ENCODE data around the gene MAGEA3.
"Not testable (repeated sequence)": the region's sequence is repeated elsewhere in the genome, so short reads cannot be mapped to it uniquely, and the experiment has no call there.

Gene MAGEA3, protein sequence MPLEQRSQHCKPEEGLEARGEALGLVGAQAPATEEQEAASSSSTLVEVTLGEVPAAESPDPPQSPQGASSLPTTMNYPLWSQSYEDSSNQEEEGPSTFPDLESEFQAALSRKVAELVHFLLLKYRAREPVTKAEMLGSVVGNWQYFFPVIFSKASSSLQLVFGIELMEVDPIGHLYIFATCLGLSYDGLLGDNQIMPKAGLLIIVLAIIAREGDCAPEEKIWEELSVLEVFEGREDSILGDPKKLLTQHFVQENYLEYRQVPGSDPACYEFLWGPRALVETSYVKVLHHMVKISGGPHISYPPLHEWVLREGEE

DNA sequence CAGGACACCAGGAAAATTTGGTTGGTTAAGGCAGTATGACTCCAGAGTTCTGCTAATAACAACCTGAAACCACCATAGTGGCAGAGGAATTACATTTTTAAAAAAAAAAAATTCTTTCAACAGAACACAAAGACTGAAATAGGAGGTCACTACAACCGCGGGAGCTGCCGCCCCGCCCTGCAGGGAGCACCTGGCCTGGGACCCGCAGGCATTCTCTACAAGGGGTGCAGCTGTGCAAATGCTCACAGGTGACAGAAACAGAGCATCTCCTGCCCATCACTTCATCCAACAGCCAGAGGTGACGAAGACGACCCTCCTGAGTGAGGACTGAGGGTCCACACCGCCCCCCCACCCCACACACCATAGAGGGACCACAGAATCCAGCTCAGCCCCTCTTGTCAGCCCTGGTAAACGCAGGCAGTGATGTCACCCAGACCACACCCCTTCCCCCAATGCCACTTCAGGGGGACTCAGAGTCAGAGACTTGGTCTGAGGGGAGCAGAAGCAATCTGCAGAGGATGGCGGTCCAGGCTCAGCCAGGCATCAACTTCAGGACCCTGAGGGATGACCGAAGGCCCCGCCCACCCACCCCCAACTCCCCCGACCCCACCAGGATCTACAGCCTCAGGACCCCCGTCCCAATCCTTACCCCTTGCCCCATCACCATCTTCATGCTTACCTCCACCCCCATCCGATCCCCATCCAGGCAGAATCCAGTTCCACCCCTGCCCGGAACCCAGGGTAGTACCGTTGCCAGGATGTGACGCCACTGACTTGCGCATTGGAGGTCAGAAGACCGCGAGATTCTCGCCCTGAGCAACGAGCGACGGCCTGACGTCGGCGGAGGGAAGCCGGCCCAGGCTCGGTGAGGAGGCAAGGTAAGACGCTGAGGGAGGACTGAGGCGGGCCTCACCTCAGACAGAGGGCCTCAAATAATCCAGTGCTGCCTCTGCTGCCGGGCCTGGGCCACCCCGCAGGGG lies at the start of gene MAGEA3:
Gene MAGEA3, plus strand, starts transcription at position 843 of the 980 bp plus-strand sequence. CDS start 2,039 bp downstream, outside the sequence.
- H3K9me3 Mint-ChIP-seq, H3K4me3 Mint-ChIP-seq, H3K36me3 Mint-ChIP-seq, H3K27ac Mint-ChIP-seq, H3K4me1 Mint-ChIP-seq, CTCF ChIA-PET, H3K27me3 Mint-ChIP-seq, DNase-seq: not testable (repeated sequence)

DNA sequence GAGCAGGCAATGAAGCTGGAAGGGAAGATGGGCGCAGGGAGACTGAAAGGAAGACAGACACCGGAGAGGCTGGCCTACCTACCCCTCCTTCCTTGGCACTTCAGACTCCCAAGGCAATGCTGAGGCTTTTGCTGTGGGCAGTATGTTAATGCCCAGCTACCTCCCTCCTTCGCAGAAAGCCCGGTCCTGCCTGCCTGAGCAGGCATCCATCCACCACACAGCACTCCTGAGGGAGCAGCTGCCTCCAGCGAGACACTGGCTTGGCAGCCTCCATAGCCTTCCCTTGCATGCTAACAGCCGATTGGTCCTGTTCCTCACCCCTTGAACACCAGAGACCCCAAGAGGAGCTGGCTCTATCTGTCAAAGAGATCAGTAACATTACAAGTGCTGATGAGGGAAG lies 46.5 kb upstream of the MAGEA3 start:
- DNase-seq: no peak
- Mint-ChIP-seq H3K27me3 (peaks cover 3% of the 10 kb centered on the region), H3K27ac (no peak overlapping the region), H3K36me3 (no peaks in the 10 kb centered on the region), H3K4me1 (no peaks in the 10 kb centered on the region), H3K9me3 (no peaks in the 10 kb centered on the region), H3K4me3 (no peak overlapping the region)
- CTCF ChIA-PET: no interaction called here

DNA sequence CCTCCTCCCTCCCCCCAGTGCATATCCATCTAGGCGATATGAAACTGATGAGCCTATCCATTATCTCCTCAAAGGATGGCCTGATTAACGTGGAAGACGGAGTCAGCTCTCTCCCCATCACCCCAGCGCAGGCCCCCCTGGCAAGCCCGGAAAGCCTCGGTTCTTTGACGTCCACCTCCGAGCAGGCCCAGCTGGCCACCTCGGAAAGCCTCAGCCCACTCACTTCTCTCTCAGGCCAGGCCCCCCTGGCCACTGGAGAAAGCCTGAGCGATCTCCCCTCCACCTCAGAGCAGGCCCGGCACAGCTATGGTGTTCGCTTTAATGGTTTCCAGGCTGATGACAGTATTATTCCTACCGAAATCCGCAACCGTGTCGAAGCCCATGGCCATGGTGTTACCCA lies 46.1 kb upstream of the MAGEA3 start:
- H3K27ac Mint-ChIP-seq: no peak overlapping the region
- DNase-seq: no peak
- CTCF ChIA-PET: no interaction called here
- H3K9me3 Mint-ChIP-seq: no peaks in the 10 kb centered on the region
- H3K4me3 Mint-ChIP-seq: no peak overlapping the region
- H3K27me3 Mint-ChIP-seq: peaks cover 3% of the 10 kb centered on the region
- no peaks in the 10 kb centered on the region for H3K36me3 Mint-ChIP-seq
- H3K4me1 Mint-ChIP-seq: no peaks in the 10 kb centered on the region

DNA sequence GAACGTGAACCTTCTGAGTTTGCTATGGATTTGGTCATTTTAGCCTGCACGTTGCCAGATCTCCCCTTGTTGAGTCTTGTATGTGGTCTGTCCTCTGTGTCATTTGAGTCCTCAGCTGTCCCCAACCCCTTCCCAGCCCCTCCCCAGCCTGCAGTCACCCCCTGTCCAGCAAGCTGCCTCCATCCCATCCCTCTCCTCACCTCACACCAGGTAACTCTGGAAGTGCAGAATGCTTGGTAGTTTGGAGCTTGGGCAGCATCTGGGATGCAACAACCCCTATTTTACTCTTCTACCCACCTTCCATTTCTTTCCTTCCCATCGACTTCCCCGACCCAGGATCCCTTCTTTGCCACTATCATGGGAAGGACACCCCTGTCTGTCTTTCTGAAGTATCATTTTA lies 42.5 kb upstream of the MAGEA3 start:
- CTCF ChIA-PET: no interaction called here
- no peak overlapping the region for H3K27ac Mint-ChIP-seq
- H3K36me3 Mint-ChIP-seq: no peaks in the 10 kb centered on the region
- no peak overlapping the region for H3K4me3 Mint-ChIP-seq
- no peaks in the 10 kb centered on the region for H3K9me3 Mint-ChIP-seq
- H3K4me1 Mint-ChIP-seq: no peaks in the 10 kb centered on the region
- peaks cover 8% of the 10 kb centered on the region for H3K27me3 Mint-ChIP-seq
- DNase-seq: no peak

DNA sequence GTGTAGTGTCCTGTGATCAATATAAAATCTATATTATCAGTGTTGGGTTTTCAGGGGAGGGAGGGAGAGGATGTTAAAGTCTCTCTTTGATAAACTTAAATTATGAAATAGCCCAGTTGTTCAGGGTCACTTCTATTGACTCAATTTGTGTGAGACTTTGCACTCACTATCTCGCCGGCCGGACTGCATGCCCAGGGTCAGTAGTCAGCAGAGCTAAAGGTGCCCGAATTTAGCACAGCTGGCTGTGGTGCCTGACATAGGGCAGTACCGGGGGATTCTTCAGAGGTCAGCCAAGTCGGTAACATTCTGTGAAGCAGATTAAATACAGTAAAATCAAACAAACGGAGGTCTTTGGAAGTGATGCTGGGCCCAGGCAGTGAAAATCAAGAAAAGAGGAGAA lies 41.7 kb upstream of the MAGEA3 start:
- Mint-ChIP-seq H3K4me1 (no peaks in the 10 kb centered on the region), H3K27ac (no peak overlapping the region), H3K27me3 (peaks cover 8% of the 10 kb centered on the region), H3K36me3 (no peaks in the 10 kb centered on the region), H3K9me3 (no peaks in the 10 kb centered on the region), H3K4me3 (no peak overlapping the region)
- DNase-seq: no peak
- CTCF ChIA-PET: interaction anchor here (1.3 kb wide), 1 partner anchor 24 kb away, joined by 5 read pairs; no protein-coding TSS in a partner anchor

DNA sequence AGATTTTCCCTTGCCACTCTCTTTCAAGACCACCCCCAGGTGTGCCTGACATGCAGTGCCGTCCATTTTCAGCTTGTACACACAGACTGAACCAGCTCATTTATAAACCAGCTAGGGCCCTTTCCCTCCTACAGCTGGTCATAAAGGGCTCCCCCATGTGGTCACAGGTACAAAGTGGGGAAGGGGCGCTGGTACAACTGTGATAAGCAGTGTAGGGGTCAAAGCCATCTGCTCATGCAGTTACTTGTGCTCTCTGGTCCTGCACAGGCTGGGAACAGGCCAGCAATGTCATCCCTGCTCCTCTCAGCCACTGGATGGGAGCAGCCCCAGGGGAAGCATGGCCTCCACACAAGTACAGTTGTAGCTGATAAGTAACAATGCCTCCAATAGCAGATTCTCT lies 40.3 kb upstream of the MAGEA3 start:
- Mint-ChIP-seq H3K4me1 (no peaks in the 10 kb centered on the region), H3K27me3 (peaks cover 5% of the 10 kb centered on the region), H3K9me3 (no peaks in the 10 kb centered on the region), H3K36me3 (no peaks in the 10 kb centered on the region), H3K27ac (no peak overlapping the region), H3K4me3 (no peak overlapping the region)
- DNase-seq: no peak
- CTCF ChIA-PET: interaction anchor here (0.9 to 1.3 kb wide), 2 partner anchors 25 to 159 kb away, joined by 3 to 5 read pairs; no protein-coding TSS in a partner anchor

DNA sequence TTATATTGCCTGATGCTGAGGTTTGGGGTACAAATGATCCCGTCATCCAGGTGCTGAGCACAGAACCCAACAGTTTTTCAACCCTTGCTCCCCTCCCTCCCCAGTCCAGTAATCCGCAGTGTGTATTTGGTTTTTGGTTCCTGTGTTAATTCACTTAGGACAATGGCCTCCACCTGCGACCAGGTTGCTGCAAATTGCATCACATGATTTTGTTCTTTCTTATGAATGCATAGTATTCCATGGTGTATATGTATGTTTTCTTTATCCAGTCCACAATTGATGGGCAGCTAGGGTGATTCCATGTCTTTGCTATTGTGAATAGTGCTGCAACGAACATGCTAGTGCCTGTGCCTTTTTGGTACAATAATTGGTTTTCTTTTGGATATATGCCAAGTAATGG lies 35.5 kb upstream of the MAGEA3 start:
- CTCF ChIA-PET: no interaction called here
- H3K27ac Mint-ChIP-seq: no peak overlapping the region
- no peaks in the 10 kb centered on the region for H3K9me3 Mint-ChIP-seq

DNA sequence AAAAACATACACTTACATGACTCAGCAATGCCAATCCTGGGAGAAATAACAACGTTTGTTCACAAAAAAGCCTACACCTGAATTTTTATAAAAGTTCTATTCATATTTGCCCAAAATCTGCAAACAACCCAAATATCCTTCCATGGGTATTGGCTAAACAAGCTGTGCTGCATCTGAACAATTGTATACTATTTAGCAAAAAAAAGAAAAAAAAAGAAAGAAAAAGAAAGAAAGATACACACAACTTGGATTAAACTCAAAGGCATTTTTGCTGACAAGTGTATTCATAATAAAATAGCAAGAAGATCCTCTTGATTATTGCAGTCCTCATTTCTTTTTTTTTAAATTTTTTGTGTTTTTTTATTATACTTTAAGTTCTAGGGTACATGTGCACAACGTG lies 24.5 kb upstream of the MAGEA3 start:
- no peak overlapping the region for H3K4me3 Mint-ChIP-seq
- no peak for DNase-seq
- H3K36me3 Mint-ChIP-seq: no peaks in the 10 kb centered on the region
- peaks cover 5% of the 10 kb centered on the region for H3K27me3 Mint-ChIP-seq
- H3K9me3 Mint-ChIP-seq: no peaks in the 10 kb centered on the region
- no peaks in the 10 kb centered on the region for H3K4me1 Mint-ChIP-seq
- H3K27ac Mint-ChIP-seq: no peak overlapping the region
- CTCF ChIA-PET: no interaction called here

More for the DNA sequence above, 35.5 kb upstream of the MAGEA3 start:
- Mint-ChIP-seq H3K4me1 (no peaks in the 10 kb centered on the region), H3K27me3 (peaks cover 4% of the 10 kb centered on the region), H3K4me3 (no peak overlapping the region), H3K36me3 (no peaks in the 10 kb centered on the region)
- DNase-seq: no peak

DNA sequence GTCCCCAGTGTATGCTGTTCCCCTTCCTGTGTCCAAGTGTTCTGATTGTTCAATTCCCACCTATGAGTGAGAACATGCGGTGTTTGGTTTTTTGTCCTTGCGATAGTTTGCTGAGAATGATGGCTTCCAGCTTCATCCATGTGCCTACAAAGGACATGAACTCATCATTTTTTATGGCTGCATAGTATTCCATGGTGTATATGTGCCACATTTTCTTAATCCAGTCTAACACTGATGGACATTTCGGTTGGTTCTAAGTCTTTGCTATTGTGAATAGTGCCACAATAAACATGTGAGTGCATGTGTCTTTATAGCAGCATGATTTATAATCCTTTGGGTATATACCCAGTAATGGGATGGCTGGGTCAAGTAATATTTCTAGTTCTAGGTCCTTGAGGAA lies 23.9 kb upstream of the MAGEA3 start:
- H3K4me3 Mint-ChIP-seq, H3K27me3 Mint-ChIP-seq: not testable (repeated sequence)

DNA sequence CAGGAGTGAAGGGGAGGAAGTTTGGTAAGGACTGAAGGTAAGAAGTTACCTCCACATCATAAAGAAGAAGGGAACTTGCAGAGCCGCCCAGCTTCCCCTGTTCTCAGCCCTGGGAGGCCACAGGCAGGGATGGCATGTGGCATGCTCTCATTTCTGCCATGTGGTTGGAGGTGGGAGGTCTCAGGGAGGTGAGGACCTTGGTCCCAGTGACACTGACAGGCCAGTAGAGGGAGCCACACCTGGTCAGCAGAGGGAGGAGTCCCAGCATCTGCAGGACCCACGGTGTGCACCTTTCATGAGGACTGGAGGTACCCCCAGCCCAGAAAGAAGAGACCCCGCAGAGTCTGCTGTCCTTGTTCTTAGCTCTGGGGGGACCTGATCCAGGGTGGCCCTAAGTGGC lies 17.6 kb upstream of the MAGEA3 start:
- H3K4me1 Mint-ChIP-seq, H3K4me3 Mint-ChIP-seq, H3K27me3 Mint-ChIP-seq, H3K36me3 Mint-ChIP-seq, DNase-seq, H3K9me3 Mint-ChIP-seq, H3K27ac Mint-ChIP-seq, CTCF ChIA-PET: not testable (repeated sequence)

More for the DNA sequence above, 23.9 kb upstream of the MAGEA3 start:
- H3K9me3 Mint-ChIP-seq, H3K36me3 Mint-ChIP-seq, H3K4me1 Mint-ChIP-seq, DNase-seq, H3K27ac Mint-ChIP-seq, CTCF ChIA-PET: not testable (repeated sequence)

DNA sequence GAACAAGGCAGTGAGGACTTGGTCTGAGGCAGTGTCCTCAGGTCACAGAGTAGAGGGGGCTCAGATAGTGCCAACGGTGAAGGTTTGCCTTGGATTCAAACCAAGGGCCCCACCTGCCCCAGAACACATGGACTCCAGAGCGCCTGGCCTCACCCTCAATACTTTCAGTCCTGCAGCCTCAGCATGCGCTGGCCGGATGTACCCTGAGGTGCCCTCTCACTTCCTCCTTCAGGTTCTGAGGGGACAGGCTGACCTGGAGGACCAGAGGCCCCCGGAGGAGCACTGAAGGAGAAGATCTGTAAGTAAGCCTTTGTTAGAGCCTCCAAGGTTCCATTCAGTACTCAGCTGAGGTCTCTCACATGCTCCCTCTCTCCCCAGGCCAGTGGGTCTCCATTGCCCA lies 1.8 kb downstream of the MAGEA3 start:
- CTCF ChIA-PET, H3K27me3 Mint-ChIP-seq, DNase-seq, H3K27ac Mint-ChIP-seq, H3K36me3 Mint-ChIP-seq, H3K4me3 Mint-ChIP-seq, H3K4me1 Mint-ChIP-seq, H3K9me3 Mint-ChIP-seq: not testable (repeated sequence)

DNA sequence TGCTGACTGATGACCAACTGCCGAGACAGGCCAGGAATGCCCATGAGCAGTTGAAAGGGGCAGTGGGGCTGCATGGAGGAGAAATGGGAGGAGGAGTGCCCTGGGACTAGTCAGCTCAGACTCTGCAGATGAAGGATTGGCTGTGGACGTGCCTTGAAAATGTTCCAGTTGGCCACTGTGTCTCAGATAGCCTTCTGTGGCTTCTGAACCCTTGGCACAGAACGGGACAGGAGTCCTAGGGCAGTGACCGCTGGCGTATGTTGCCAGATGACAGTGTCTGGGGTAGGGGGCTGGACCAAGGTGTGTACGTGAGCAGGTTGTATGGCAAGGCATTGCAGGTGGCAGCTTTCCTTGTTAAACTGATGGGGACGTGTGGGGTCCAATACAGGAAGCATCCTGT lies 7.9 kb downstream of the MAGEA3 start:
- H3K9me3 Mint-ChIP-seq, CTCF ChIA-PET, H3K4me3 Mint-ChIP-seq, H3K4me1 Mint-ChIP-seq, H3K36me3 Mint-ChIP-seq, H3K27me3 Mint-ChIP-seq, H3K27ac Mint-ChIP-seq, DNase-seq: not testable (repeated sequence)

DNA sequence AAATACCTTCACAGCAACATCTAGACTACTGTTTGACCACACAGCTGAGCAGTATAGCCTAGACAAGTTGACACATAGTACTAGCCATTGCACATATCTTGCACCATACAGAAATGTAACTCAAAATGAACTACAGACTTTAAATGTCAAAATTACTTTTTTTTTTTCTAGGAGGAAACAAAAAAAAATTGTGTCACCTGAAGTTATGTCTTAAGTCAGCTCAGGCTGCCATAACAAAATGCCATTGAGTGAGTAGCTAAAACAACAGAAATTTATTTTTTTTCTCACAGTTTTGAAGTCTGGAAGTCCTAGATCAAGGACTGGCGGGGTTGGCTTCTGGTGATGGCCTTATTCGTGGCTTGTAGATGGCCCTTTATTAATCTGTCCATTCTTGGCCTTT lies 10.6 kb downstream of the MAGEA3 start, which contains the start of gene CSAG2:
Gene CSAG2, minus strand, starts transcription at position 101 of the 400 bp plus-strand sequence. CDS start 161 bp downstream, outside the sequence.
- H3K4me3 Mint-ChIP-seq, H3K27ac Mint-ChIP-seq, H3K4me1 Mint-ChIP-seq, H3K36me3 Mint-ChIP-seq, CTCF ChIA-PET, H3K9me3 Mint-ChIP-seq, H3K27me3 Mint-ChIP-seq, DNase-seq: not testable (repeated sequence)

DNA sequence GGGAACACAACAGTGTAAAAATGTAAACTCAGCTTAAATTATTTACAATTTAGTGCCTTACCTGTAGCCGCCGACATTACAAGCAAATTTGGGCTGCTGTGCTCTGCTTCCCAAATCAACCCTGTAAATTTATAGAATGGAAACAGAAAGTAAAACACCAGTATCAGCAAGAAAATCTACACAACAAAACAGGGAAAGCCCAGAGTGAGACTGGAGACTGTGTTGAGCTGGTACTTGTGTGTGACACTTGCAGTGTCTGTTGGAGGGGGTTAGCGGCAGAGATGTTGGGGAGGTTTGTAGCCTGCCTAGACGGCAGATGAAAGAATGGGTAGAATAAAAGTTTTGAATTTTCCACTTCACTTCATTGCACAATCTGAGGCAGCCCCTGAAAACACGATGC lies 14.6 kb downstream of the MAGEA3 start:
- CTCF ChIA-PET, H3K9me3 Mint-ChIP-seq: not testable (repeated sequence)

More for the DNA sequence above, 14.6 kb downstream of the MAGEA3 start:
- H3K4me1 Mint-ChIP-seq, H3K36me3 Mint-ChIP-seq, H3K27ac Mint-ChIP-seq, DNase-seq, H3K4me3 Mint-ChIP-seq, H3K27me3 Mint-ChIP-seq: not testable (repeated sequence)
